NCI-H2171 (cell line): ENCODE results near the gene CLDN14.

Experiments
- DNase-seq: peaks from one replicate; lab custom pipeline; 2025; lab: John Stamatoyannopoulos, UW

Gene CLDN14

GRCh38 chr21:36433059-36433709 is 46.7 kb downstream of the CLDN14 start:
- DNase-seq: no peak

- no peak for DNase-seq
Measured at GRCh38 chr21:36431252-36431651, 48.7 kb downstream of the CLDN14 start.

GRCh38 chr21:36430841-36431240 is 49.1 kb downstream of the CLDN14 start:
- no peak for DNase-seq

- no peak for DNase-seq
Measured at GRCh38 chr21:36429947-36430546, 49.9 kb downstream of the CLDN14 start.

GRCh38 chr21:36428761-36429432 is 51.0 kb downstream of the CLDN14 start:
- DNase-seq: no peak

- DNase-seq: no peak
Measured at GRCh38 chr21:36427502-36427901, 52.4 kb downstream of the CLDN14 start.

- DNase-seq: no peak
Measured at GRCh38 chr21:36425286-36425685, 54.6 kb downstream of the CLDN14 start.

GRCh38 chr21:36424592-36424991 is 55.3 kb downstream of the CLDN14 start:
- no peak for DNase-seq

GRCh38 chr21:36423771-36424433 is 56.0 kb downstream of the CLDN14 start:
- DNase-seq: no peak

- DNase-seq: no peak
Measured at GRCh38 chr21:36422279-36423098, 57.4 kb downstream of the CLDN14 start.

GRCh38 chr21:36420571-36421339 is 59.2 kb downstream of the CLDN14 start:
- no peak for DNase-seq

- no peak for DNase-seq
Measured at GRCh38 chr21:36419996-36420395, 59.9 kb downstream of the CLDN14 start.

GRCh38 chr21:36419241-36419640 is 60.7 kb downstream of the CLDN14 start:
- DNase-seq: no peak

GRCh38 chr21:36415375-36415774 is 64.5 kb downstream of the CLDN14 start:
- DNase-seq: no peak

- no peak for DNase-seq
Measured at GRCh38 chr21:36412916-36413315, 67.0 kb downstream of the CLDN14 start.

- DNase-seq: no peak
Measured at GRCh38 chr21:36411301-36411700, 68.6 kb downstream of the CLDN14 start.
